HCT116 (cell line): ENCODE data around the gene MYLK. TPM values are rescaled to one million over a fixed set of nuclear protein-coding genes. Genes with fewer than 3 reads are reported as not detected.
A peak's percentile ranks its signal among the peaks of the same experiment; 100 is the strongest.

Experiments
- ATAC-seq: fragments of 200-7000 bp; cut with Tn5 transposase; 2 replicates; pipeline ENCODE4 v1.9.1; 2020; ENCODE audit warnings: mild to moderate bottlenecking, moderate library complexity
- BruUV-seq: library from RNA; stranded (reverse); fragments of 400-500 nt; replicated peaks from 2 replicates; lab custom pipeline; 2021; lab: Mats Ljungman, UMichigan
- CTCF ChIA-PET: fragments of 300-600 bp; sonication (Branson Sonifier 250); formaldehyde crosslinking; loops from one replicate; lab custom pipeline; 2021; ENCODE audit warnings: antibody characterized with exemption; lab: Charles Lee
- POLR2A ChIA-PET: fragments of 300-600, 350-600 bp; sonication (Branson Sonifier 250); formaldehyde crosslinking; loops from one replicate; lab custom pipeline; 2021; ENCODE audit warnings: antibody characterized with exemption; lab: Charles Lee
- RAD21 ChIA-PET, 2 experiments: fragments of 300-600 bp; sonication (Branson Sonifier 250); formaldehyde crosslinking; loops; one replicate each; lab custom pipeline; 2023; ENCODE audit warnings: low total read pairs in 2 of 2; ENCODE audit not compliant: uncharacterized antibody in 2 of 2, unreplicated experiment in 2 of 2, low non-redundant PET in 1 of 2; lab: Charles Lee
- DNase-seq: peaks from one replicate; pipeline ENCODE4 v3.0.0-alpha.2; 2010; ENCODE audit warnings: low read depth, low spot score
- H2AFZ ChIP-seq: fragments of 200-600 bp; shearing (Covaris generic), sonication (generic); 2 replicates; pipeline ENCODE4 v1.6.1; 2017; ENCODE audit warnings: low read depth, mixed run types, mixed read lengths, antibody characterized with exemption, low read length; ENCODE audit not compliant: poor library complexity, severe bottlenecking
- H3K27ac ChIP-seq: 2 replicates; pipeline ENCODE4 v1.5.1; 2012; ENCODE audit warnings: low read depth, low read length
- H3K27me3 ChIP-seq: fragments of 200-600 bp; sonication (generic); 2 replicates; pipeline ENCODE4 v1.6.1; 2016; ENCODE audit warnings: mixed run types, low read length, mixed read lengths; ENCODE audit not compliant: insufficient read depth
- H3K36me3 ChIP-seq, 2 experiments: fragments of 200-500 bp in 1 of 2; fragments of 200-600 bp in 1 of 2; sonication (Bioruptor generic) in 1 of 2; sonication (generic) in 1 of 2; 2 replicates each; pipeline versions ENCODE4 v1.5.1 to v1.6.1; 2014 to 2016; ENCODE audit warnings: low read length in 2 of 2, inconsistent platforms in 1 of 2, mixed read lengths in 1 of 2, mixed run types in 1 of 2; ENCODE audit not compliant: insufficient read depth in 2 of 2, control insufficient read depth in 1 of 2
- H3K4me1 ChIP-seq, 2 experiments: fragments of 200-600 bp in 1 of 2; sonication (generic) in 1 of 2; 2 replicates each; pipeline versions ENCODE4 v1.5.1 to v1.6.1; 2012 to 2017; ENCODE audit warnings: low read length in 2 of 2, inconsistent platforms in 1 of 2, mild to moderate bottlenecking in 1 of 2, mixed read lengths in 1 of 2, mixed run types in 1 of 2, moderate library complexity in 1 of 2; ENCODE audit not compliant: insufficient read depth in 2 of 2, control insufficient read depth in 1 of 2
- H3K4me2 ChIP-seq: fragments of 200-600 bp; sonication (generic); 2 replicates; pipeline ENCODE4 v1.6.1; 2017; ENCODE audit warnings: mixed run types, low read length, mixed read lengths
- H3K4me3 ChIP-seq, 2 experiments: fragments of 200-600 bp in 1 of 2; sonication (generic) in 1 of 2; replicated peaks in 1 of 2; 2 replicates each; pipeline ENCODE4 v1.5.1; 2011 to 2016; ENCODE audit warnings: low read length in 2 of 2, control low read depth in 1 of 2, low read depth in 1 of 2, mild to moderate bottlenecking in 1 of 2, mixed read lengths in 1 of 2, mixed run types in 1 of 2
- H3K79me2 ChIP-seq: fragments of 200-600 bp; sonication (generic); 2 replicates; pipeline ENCODE4 v1.6.1; 2017; ENCODE audit warnings: mild to moderate bottlenecking, mixed run types, low read length, moderate library complexity, mixed read lengths; ENCODE audit not compliant: insufficient read depth
- H3K9ac ChIP-seq: fragments of 200-600 bp; sonication (generic); 2 replicates; pipeline ENCODE4 v1.6.1; 2016; ENCODE audit warnings: low read length, mixed read lengths
- H3K9me2 ChIP-seq: fragments of 200-600 bp; sonication (generic), shearing (Covaris generic); 2 replicates; pipeline ENCODE4 v1.6.1; 2017; ENCODE audit warnings: mixed run types, mild to moderate bottlenecking, moderate library complexity; ENCODE audit not compliant: insufficient read depth
- H3K9me3 ChIP-seq, 2 experiments: fragments of 200-500 bp in 1 of 2; fragments of 200-600 bp in 1 of 2; sonication (Bioruptor generic) in 1 of 2; sonication (generic) in 1 of 2; 2 replicates each; pipeline ENCODE4 v1.6.1; 2014 to 2017; ENCODE audit warnings: low read length in 2 of 2, mixed read lengths in 2 of 2, inconsistent platforms in 1 of 2, low read depth in 1 of 2, mild to moderate bottlenecking in 1 of 2, mixed run types in 1 of 2, moderate library complexity in 1 of 2; ENCODE audit not compliant: control insufficient read depth in 1 of 2, insufficient read depth in 1 of 2
- H4K20me1 ChIP-seq: fragments of 200-600 bp; sonication (generic), shearing (Covaris generic); 2 replicates; pipeline ENCODE4 v1.6.1; 2017; ENCODE audit warnings: mixed run types, mild to moderate bottlenecking, moderate library complexity; ENCODE audit not compliant: insufficient read depth
- ATF3 ChIP-seq: IDR thresholded peaks from 2 replicates; pipeline ENCODE4 v1.6.1; 2012
- CBX3 ChIP-seq: IDR thresholded peaks from 2 replicates; pipeline ENCODE4 v1.6.1; 2012; ENCODE audit warnings: low read depth
- CEBPB ChIP-seq: IDR thresholded peaks from 2 replicates; pipeline ENCODE4 v1.6.1; 2012; ENCODE audit warnings: low read depth
- CTCF ChIP-seq, 3 experiments: fragments of 200-600 bp in 1 of 3; sonication (generic) in 1 of 3; IDR thresholded peaks in 2 of 3; conservative IDR thresholded peaks in 1 of 3; 2 replicates each; pipeline ENCODE4 v1.5.1; 2012 to 2017; ENCODE audit warnings: low read depth in 2 of 3, low read length in 2 of 3, antibody characterized with exemption in 1 of 3, borderline replicate concordance in 1 of 3, control low read depth in 1 of 3, mild to moderate bottlenecking in 1 of 3, mixed read lengths in 1 of 3, mixed run types in 1 of 3, moderate library complexity in 1 of 3; ENCODE audit not compliant: insufficient read depth in 1 of 3
- ELF1 ChIP-seq: IDR thresholded peaks from 2 replicates; pipeline ENCODE4 v1.6.1; 2012; ENCODE audit warnings: low read depth, borderline replicate concordance
- EZH2 ChIP-seq: fragments of 200-600 bp; sonication (generic); IDR thresholded peaks from 2 replicates; pipeline ENCODE4 v1.6.1; 2017; ENCODE audit warnings: antibody characterized with exemption, mixed run types
- FOSL1 ChIP-seq: IDR thresholded peaks from 2 replicates; pipeline ENCODE4 v1.6.1; 2012; ENCODE audit warnings: low read depth
- JUND ChIP-seq: IDR thresholded peaks from 2 replicates; pipeline ENCODE4 v1.6.1; 2012
- POLR2A ChIP-seq: IDR thresholded peaks from 2 replicates; pipeline ENCODE4 v1.7.0; 2011; ENCODE audit warnings: borderline replicate concordance; ENCODE audit not compliant: insufficient read depth, insufficient read length; ENCODE audit errors: extremely low read depth
- SIN3A ChIP-seq: IDR thresholded peaks from 2 replicates; pipeline ENCODE4 v1.6.1; 2012; ENCODE audit warnings: low read depth
- SP1 ChIP-seq: IDR thresholded peaks from 2 replicates; pipeline ENCODE4 v1.6.1; 2012; ENCODE audit warnings: low read depth
- SRF ChIP-seq: IDR thresholded peaks from 2 replicates; pipeline ENCODE4 v1.6.1; 2012; ENCODE audit warnings: low read depth
- TCF7L2 ChIP-seq: IDR thresholded peaks from 2 replicates; pipeline ENCODE4 v1.7.0; 2011; ENCODE audit warnings: borderline replicate concordance, inconsistent platforms; ENCODE audit not compliant: insufficient read depth, insufficient read length; ENCODE audit errors: extremely low read depth
- YY1 ChIP-seq: IDR thresholded peaks from 2 replicates; pipeline ENCODE4 v1.6.1; 2011; ENCODE audit warnings: low read length, low read depth, moderate library complexity, mild to moderate bottlenecking; ENCODE audit not compliant: insufficient replicate concordance; ENCODE audit errors: extremely low read depth
- ZBTB33 ChIP-seq: IDR thresholded peaks from 2 replicates; pipeline ENCODE4 v1.6.1; 2011; ENCODE audit warnings: mild to moderate bottlenecking, low read length, moderate library complexity; ENCODE audit not compliant: insufficient replicate concordance; ENCODE audit errors: extremely low read depth
- ZFX ChIP-seq: fragments of 450-650 bp; IDR thresholded peaks from 2 replicates; pipeline ENCODE4 v1.6.1; 2017
- ZNF274 ChIP-seq: fragments of 200-500 bp; sonication (Bioruptor generic); IDR thresholded peaks from 2 replicates; pipeline ENCODE4 v1.6.1; 2014; ENCODE audit warnings: mild to moderate bottlenecking, low read depth, low read length, inconsistent platforms
- intact Hi-C: fragments of 100-400 bp; cut with micrococcal nuclease; formaldehyde crosslinking; loops from 2 replicates; pipeline ENCODE4 v1.10.0; 2022
- total RNA-seq: library from RNA; stranded (reverse); gene quantifications from one replicate; pipeline ENCODE4 v1.2.1, GENCODE V29; 2021; ENCODE audit not compliant: unreplicated experiment

The MYLK gene
- total RNA-seq, 1 experiment from 2014 or later, result 3.8 TPM

GRCh38 chr3:123793425-123793824 lies 90.7 kb downstream of the MYLK start:
- Histone ChIP-seq H3K9me3 (no peaks in the 10 kb centered on the region), H3K4me3 (no peak overlapping the region), H3K4me2 (peak overlapping the region; percentile 50; the same call in 1 of the 2 replicates), H3K9ac (no peak overlapping the region), H4K20me1 (no peaks in the 10 kb centered on the region), H3K79me2 (no peaks in the 10 kb centered on the region), H3K9me2 (no peaks in the 10 kb centered on the region)
- intact Hi-C loops, result no loop called here
- POLR2A ChIA-PET, result no interaction called here
- CTCF ChIA-PET, result no interaction called here
- no peak for ATAC-seq
- TF ChIP-seq ATF3, result no peak
- TF ChIP-seq CTCF (IDR thresholded peaks at IDR 0.05 in 2 of 3, conservative IDR thresholded peaks at IDR 0.05 in 1 of 3; ENCODE audit: borderline replicate concordance in 1 of 3, insufficient read depth in 1 of 3, low read depth in 2 of 3, low read length in 2 of 3), result no peak
- no peak for TF ChIP-seq FOSL1
- no peak for TF ChIP-seq JUND
- TF ChIP-seq ZFX, result no peak
- TF ChIP-seq CBX3, result no peak
- no peak for TF ChIP-seq YY1
- TF ChIP-seq CEBPB, result no peak
- no peak for TF ChIP-seq SP1
- no peak for TF ChIP-seq ELF1
- no peak for TF ChIP-seq ZBTB33
- no peak for TF ChIP-seq EZH2
- TF ChIP-seq SRF, result no peak
- TF ChIP-seq TCF7L2, result no peak
- no peak for TF ChIP-seq ZNF274
- TF ChIP-seq POLR2A, result no peak
- TF ChIP-seq SIN3A, result no peak
- TF ChIP-seq, all 23 proteins: peak for 0
- Histone ChIP-seq H3K27me3 (no peaks in the 10 kb centered on the region), H3K27ac (no peak overlapping the region), H3K36me3 (no peaks in the 10 kb centered on the region), H2AFZ (no peak overlapping the region), H3K4me1 (peaks cover 0 to 22% of the 10 kb centered on the region in 2 experiments; a peak in 2 of 4 replicates)
- RAD21 ChIA-PET, result no interaction called here
- DNase-seq, result no peak
- no TSS peak for BruUV-seq
